ENCODE measurements around the gene MCHR1. TPM values are rescaled to one million over a fixed set of nuclear protein-coding genes. Genes with fewer than 3 reads are reported as not detected.

The MCHR1 gene
- total RNA-seq, 1 experiment from 2014 or later, result 0.24 TPM

DNA sequence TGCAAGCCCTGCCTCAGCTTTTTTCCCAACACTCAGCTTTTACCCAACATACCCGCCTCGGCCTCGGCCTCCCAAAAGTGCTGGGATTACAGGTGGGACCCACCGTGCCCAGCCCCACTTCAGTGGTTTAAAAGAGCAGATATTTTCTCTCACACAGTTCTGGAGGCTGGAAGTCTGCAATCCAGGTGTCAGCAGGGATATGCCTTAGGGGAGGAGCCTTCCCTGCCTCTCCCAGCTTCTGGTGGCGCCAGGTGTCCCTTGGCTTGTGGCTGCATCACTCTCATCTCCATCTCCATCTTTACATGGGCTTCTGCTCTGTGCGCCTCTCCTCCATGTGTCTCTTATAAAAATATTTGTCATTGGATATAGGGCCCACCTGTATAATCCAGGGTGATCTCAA is 50.0 kb downstream of the MCHR1 start:
- H3K4me3 ChIP-seq, result no peak overlapping the region
- H4K20me1 ChIP-seq (ENCODE audit: insufficient read depth), result no peaks in the 10 kb centered on the region
- no peak for TF ChIP-seq EZH2 (IDR thresholded peaks at IDR 0.05; ENCODE audit: low read depth)
- TF ChIP-seq, protein P1, sequence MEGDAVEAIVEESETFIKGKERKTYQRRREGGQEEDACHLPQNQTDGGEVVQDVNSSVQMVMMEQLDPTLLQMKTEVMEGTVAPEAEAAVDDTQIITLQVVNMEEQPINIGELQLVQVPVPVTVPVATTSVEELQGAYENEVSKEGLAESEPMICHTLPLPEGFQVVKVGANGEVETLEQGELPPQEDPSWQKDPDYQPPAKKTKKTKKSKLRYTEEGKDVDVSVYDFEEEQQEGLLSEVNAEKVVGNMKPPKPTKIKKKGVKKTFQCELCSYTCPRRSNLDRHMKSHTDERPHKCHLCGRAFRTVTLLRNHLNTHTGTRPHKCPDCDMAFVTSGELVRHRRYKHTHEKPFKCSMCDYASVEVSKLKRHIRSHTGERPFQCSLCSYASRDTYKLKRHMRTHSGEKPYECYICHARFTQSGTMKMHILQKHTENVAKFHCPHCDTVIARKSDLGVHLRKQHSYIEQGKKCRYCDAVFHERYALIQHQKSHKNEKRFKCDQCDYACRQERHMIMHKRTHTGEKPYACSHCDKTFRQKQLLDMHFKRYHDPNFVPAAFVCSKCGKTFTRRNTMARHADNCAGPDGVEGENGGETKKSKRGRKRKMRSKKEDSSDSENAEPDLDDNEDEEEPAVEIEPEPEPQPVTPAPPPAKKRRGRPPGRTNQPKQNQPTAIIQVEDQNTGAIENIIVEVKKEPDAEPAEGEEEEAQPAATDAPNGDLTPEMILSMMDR (conservative IDR thresholded peaks at IDR 0.05), result no peak
- ChIA-PET CTCF (no interaction called here), POLR2A (ENCODE audit: unreplicated experiment) (no interaction called here)
- H3K4me2 ChIP-seq, result no peak overlapping the region
- H3F3A ChIP-seq (ENCODE audit: insufficient read depth, low read depth), result peaks cover 25% of the 10 kb centered on the region
- H2AFZ ChIP-seq, result no peak overlapping the region
- H3K79me2 ChIP-seq (ENCODE audit: low read depth), result no peaks in the 10 kb centered on the region
- no TSS peak for BruUV-seq (replicated peaks)
- no peak for DNase-seq
- no peak overlapping the region for H3K27ac ChIP-seq
- H3K9me2 ChIP-seq (ENCODE audit: insufficient read depth), result no peaks in the 10 kb centered on the region
- intact Hi-C loops (cut with micrococcal nuclease; ENCODE audit: unreplicated experiment), result no loop called here
- no peaks in the 10 kb centered on the region for H3K9me3 ChIP-seq (ENCODE audit: insufficient read depth, low read depth)
- H3K27me3 ChIP-seq (ENCODE audit: insufficient read depth, low read depth), result no peaks in the 10 kb centered on the region
- peaks cover 29% of the 10 kb centered on the region for H3K4me1 ChIP-seq (replicated peaks; ENCODE audit: insufficient read depth)
- no peaks in the 10 kb centered on the region for H3K36me3 ChIP-seq (ENCODE audit: low read depth)

Other genes starting within 250 kb of the MCHR1 start
- 44.7 and 64.6 TPM in 2 replicates for gene MRTFA, start 42.8 kb upstream of the MCHR1 start, total RNA-seq (2021)
- 25.0 and 28.1 TPM in 2 replicates for gene SLC25A17, start 139.9 kb downstream of the MCHR1 start, total RNA-seq (2021)
- gene ST13, start 177.2 kb downstream of the MCHR1 start, total RNA-seq (2021), result 285 and 303 TPM in 2 replicates
- 34.3 and 42.7 TPM in 2 replicates for gene XPNPEP3, start 177.7 kb downstream of the MCHR1 start, total RNA-seq (2021)
- not detected in 2 replicates for gene DNAJB7, start 182.6 kb downstream of the MCHR1 start, total RNA-seq (2021)

Measured in PC-9 (cell line).